OCI-LY1 (cell line): ENCODE measurements around the gene RBM46.
A peak's percentile ranks its signal among the peaks of the same experiment; 100 is the strongest.

ENCODE experiments used
- H2AFZ ChIP-seq: fragments of 200-600 bp; sonication (generic), shearing (Covaris generic); 2 replicates; pipeline ENCODE4 v1.6.0; 2014; ENCODE audit warnings: antibody characterized with exemption, mild to moderate bottlenecking, low read length
- H3F3A ChIP-seq: fragments of 200-600 bp; sonication (generic), shearing (Covaris generic); 2 replicates; pipeline ENCODE4 v1.6.0; 2014; ENCODE audit warnings: mild to moderate bottlenecking, antibody characterized with exemption, low read length, moderate library complexity; ENCODE audit not compliant: insufficient read depth
- H3K27ac ChIP-seq: fragments of 200-600 bp; sonication (generic); 2 replicates; pipeline ENCODE4 v1.5.1; 2014; ENCODE audit warnings: low read length, mixed run types, mild to moderate bottlenecking, low read depth; ENCODE audit not compliant: poor library complexity, severe bottlenecking
- H3K27me3 ChIP-seq: fragments of 200-600 bp; sonication (generic); 2 replicates; pipeline ENCODE4 v1.6.0; 2014; ENCODE audit warnings: antibody characterized with exemption, mild to moderate bottlenecking, low read length, moderate library complexity; ENCODE audit not compliant: insufficient read depth
- H3K36me3 ChIP-seq: fragments of 200-600 bp; sonication (generic); 2 replicates; pipeline ENCODE4 v1.6.1; 2014; ENCODE audit warnings: mild to moderate bottlenecking, antibody characterized with exemption, low read length, moderate library complexity, mixed read lengths; ENCODE audit not compliant: insufficient read depth
- H3K4me1 ChIP-seq: fragments of 200-600 bp; sonication (generic); 2 replicates; pipeline ENCODE4 v1.5.1; 2014; ENCODE audit warnings: mild to moderate bottlenecking, low read length, moderate library complexity; ENCODE audit not compliant: insufficient read depth, severe bottlenecking
- H3K4me2 ChIP-seq: fragments of 200-600 bp; sonication (generic), shearing (Covaris generic); 2 replicates; pipeline ENCODE4 v1.6.1; 2014; ENCODE audit warnings: low read length
- H3K4me3 ChIP-seq: fragments of 200-600 bp; sonication (generic); 2 replicates; pipeline ENCODE4 v1.5.1; 2014; ENCODE audit warnings: low read length, low read depth, mild to moderate bottlenecking, mixed read lengths; ENCODE audit not compliant: poor library complexity, severe bottlenecking
- H3K79me2 ChIP-seq: fragments of 200-600 bp; shearing (Covaris generic); 2 replicates; pipeline ENCODE4 v1.6.1; 2016; ENCODE audit warnings: mixed run types, low read length, mixed read lengths; ENCODE audit not compliant: insufficient read depth
- H3K9ac ChIP-seq: fragments of 200-600 bp; sonication (generic), shearing (Covaris generic); 2 replicates; pipeline ENCODE4 v1.6.1; 2014; ENCODE audit warnings: mild to moderate bottlenecking, low read length, mixed read lengths
- H3K9me2 ChIP-seq: fragments of 200-600 bp; sonication (generic), shearing (Covaris generic); 2 replicates; pipeline ENCODE4 v1.6.1; 2014; ENCODE audit warnings: low read depth, mild to moderate bottlenecking, low read length, mixed read lengths
- H3K9me3 ChIP-seq: fragments of 200-600 bp; shearing (Covaris generic); 2 replicates; pipeline ENCODE4 v1.6.1; 2014; ENCODE audit warnings: low read length, mixed read lengths
- H4K20me1 ChIP-seq: fragments of 200-600 bp; sonication (generic), shearing (Covaris generic); 2 replicates; pipeline ENCODE4 v1.6.0; 2016; ENCODE audit warnings: mild to moderate bottlenecking, low read length; ENCODE audit not compliant: insufficient read depth
- CTCF ChIP-seq: fragments of 200-600 bp; sonication (generic), shearing (Covaris generic); IDR thresholded peaks from 2 replicates; pipeline ENCODE4 v1.5.1; 2017; ENCODE audit warnings: mild to moderate bottlenecking, antibody characterized with exemption, low read length, moderate library complexity, mixed read lengths
- EZH2 ChIP-seq: fragments of 200-600 bp; sonication (generic), shearing (Covaris generic); IDR thresholded peaks from 2 replicates; pipeline ENCODE4 v1.8.0; 2017; ENCODE audit warnings: borderline replicate concordance, mixed run types, mild to moderate bottlenecking, antibody characterized with exemption, low read length, moderate library complexity, mixed read lengths

RBM46 gene

GRCh38 chr4:154838155-154838554, 57.1 kb downstream of the RBM46 start:
- TF ChIP-seq EZH2 (no peak), CTCF (no peak)
- H3K27ac ChIP-seq, result no peak overlapping the region
- no peaks in the 10 kb centered on the region for H3K79me2 ChIP-seq
- H3K36me3 ChIP-seq, result no peaks in the 10 kb centered on the region
- H3K27me3 ChIP-seq, result no peaks in the 10 kb centered on the region
- H3F3A ChIP-seq, result no peaks in the 10 kb centered on the region
- no peaks in the 10 kb centered on the region for H3K9me3 ChIP-seq
- no peaks in the 10 kb centered on the region for H3K9me2 ChIP-seq
- H3K9ac ChIP-seq, result no peak overlapping the region
- H3K4me2 ChIP-seq, result no peak overlapping the region
- H3K4me3 ChIP-seq, result no peak overlapping the region
- H2AFZ ChIP-seq, result no peak overlapping the region
- H3K4me1 ChIP-seq, result no peaks in the 10 kb centered on the region
- no peaks in the 10 kb centered on the region for H4K20me1 ChIP-seq

- H3K9me2 ChIP-seq, result no peaks in the 10 kb centered on the region
- H3K79me2 ChIP-seq, result no peaks in the 10 kb centered on the region
- H3K9me3 ChIP-seq, result no peaks in the 10 kb centered on the region
- no peak for TF ChIP-seq CTCF
- no peak for TF ChIP-seq EZH2
- no peak overlapping the region for H3K4me3 ChIP-seq
- H3F3A ChIP-seq, result no peaks in the 10 kb centered on the region
- no peak overlapping the region for H3K4me2 ChIP-seq
- no peaks in the 10 kb centered on the region for H3K36me3 ChIP-seq
- no peak overlapping the region for H3K9ac ChIP-seq
- H3K27ac ChIP-seq, result no peak overlapping the region
- no peaks in the 10 kb centered on the region for H3K27me3 ChIP-seq
- no peak overlapping the region for H2AFZ ChIP-seq
- no peaks in the 10 kb centered on the region for H4K20me1 ChIP-seq
- H3K4me1 ChIP-seq, result no peaks in the 10 kb centered on the region
Measured at GRCh38 chr4:154838694-154839093, 57.6 kb downstream of the RBM46 start.

- no peaks in the 10 kb centered on the region for H3K79me2 ChIP-seq
- no peaks in the 10 kb centered on the region for H3K4me1 ChIP-seq
- H3K4me3 ChIP-seq, result no peak overlapping the region
- TF ChIP-seq EZH2 (no peak), CTCF (peak; percentile 38; the same call in 1 of the 2 replicates)
- no peaks in the 10 kb centered on the region for H3K9me2 ChIP-seq
- H3K27me3 ChIP-seq, result no peaks in the 10 kb centered on the region
- no peaks in the 10 kb centered on the region for H3K36me3 ChIP-seq
- H3F3A ChIP-seq, result no peaks in the 10 kb centered on the region
- no peaks in the 10 kb centered on the region for H3K9me3 ChIP-seq
- H4K20me1 ChIP-seq, result no peaks in the 10 kb centered on the region
- no peak overlapping the region for H3K9ac ChIP-seq
- no peak overlapping the region for H2AFZ ChIP-seq
- no peak overlapping the region for H3K27ac ChIP-seq
- H3K4me2 ChIP-seq, result no peak overlapping the region
Measured at GRCh38 chr4:154854362-154854761, 73.3 kb downstream of the RBM46 start.
